NCI-H2029 (cell line): ENCODE results near the gene PPP1R3F.

ENCODE experiments used
- DNase-seq: peaks from one replicate; lab custom pipeline; 2025; lab: John Stamatoyannopoulos, UW

PPP1R3F gene

GRCh38 chrX:49269767-49270248 is at the start of gene PPP1R3F:
Gene PPP1R3F, plus strand, starts transcription at chrX:49269793. Its CDS starts 77 bp downstream, at chrX:49269870.
- no peak for DNase-seq

GRCh38 chrX:49220100-49220499 is 49.5 kb upstream of the PPP1R3F start:
- no peak for DNase-seq

GRCh38 chrX:49221868-49222267 is 47.7 kb upstream of the PPP1R3F start:
- DNase-seq, result no peak

GRCh38 chrX:49225858-49226257 is 43.7 kb upstream of the PPP1R3F start:
- no peak for DNase-seq

GRCh38 chrX:49226946-49227345 is 42.6 kb upstream of the PPP1R3F start:
- peak; percentile 40 for DNase-seq

GRCh38 chrX:49227726-49228125 is 41.9 kb upstream of the PPP1R3F start:
- no peak for DNase-seq

- no peak for DNase-seq
Observed at GRCh38 chrX:49228185-49228584, 41.4 kb upstream of the PPP1R3F start.

GRCh38 chrX:49230500-49231232 is 38.9 kb upstream of the PPP1R3F start:
- peak; percentile 7 for DNase-seq

GRCh38 chrX:49231333-49232000 is 38.1 kb upstream of the PPP1R3F start:
- no peak for DNase-seq

GRCh38 chrX:49232525-49232924 is 37.1 kb upstream of the PPP1R3F start:
- no peak for DNase-seq

- no peak for DNase-seq
Observed at GRCh38 chrX:49233176-49233575, 36.4 kb upstream of the PPP1R3F start, which contains the start of gene CACNA1F. Gene CACNA1F, minus strand, starts transcription at chrX:49233340. Its CDS starts 31 bp downstream, at chrX:49233309.

- DNase-seq, result no peak
Observed at GRCh38 chrX:49233887-49234555, 35.6 kb upstream of the PPP1R3F start.

- DNase-seq, result no peak
Observed at GRCh38 chrX:49237060-49237459, 32.5 kb upstream of the PPP1R3F start.

GRCh38 chrX:49238735-49239134 is 30.9 kb upstream of the PPP1R3F start:
- no peak for DNase-seq

GRCh38 chrX:49242545-49243066 is 27.0 kb upstream of the PPP1R3F start:
- no peak for DNase-seq

GRCh38 chrX:49243166-49243565 is 26.4 kb upstream of the PPP1R3F start:
- no peak for DNase-seq

GRCh38 chrX:49244207-49244606 is 25.4 kb upstream of the PPP1R3F start:
- DNase-seq, result no peak

GRCh38 chrX:49246541-49246940 is 23.1 kb upstream of the PPP1R3F start:
- no peak for DNase-seq

GRCh38 chrX:49247346-49247745 is 22.2 kb upstream of the PPP1R3F start:
- no peak for DNase-seq

GRCh38 chrX:49247916-49248811 is 21.4 kb upstream of the PPP1R3F start:
- DNase-seq, result no peak

- no peak for DNase-seq
Observed at GRCh38 chrX:49249071-49249470, 20.5 kb upstream of the PPP1R3F start.
